HCT116 (cell line): ENCODE results near the gene PPP1R16B. TPM values are rescaled to one million over a fixed set of nuclear protein-coding genes. Genes with fewer than 3 reads are reported as not detected.

Source experiments
- ATAC-seq: fragments of 200-7000 bp; cut with Tn5 transposase; 2 replicates; pipeline ENCODE4 v1.9.1; 2020; ENCODE audit warnings: mild to moderate bottlenecking, moderate library complexity
- BruUV-seq: library from RNA; stranded (reverse); fragments of 400-500 nt; replicated peaks from 2 replicates; lab custom pipeline; 2021; lab: Mats Ljungman, UMichigan
- CTCF ChIA-PET: fragments of 300-600 bp; sonication (Branson Sonifier 250); formaldehyde crosslinking; loops from one replicate; lab custom pipeline; 2021; ENCODE audit warnings: antibody characterized with exemption; lab: Charles Lee
- POLR2A ChIA-PET: fragments of 300-600, 350-600 bp; sonication (Branson Sonifier 250); formaldehyde crosslinking; loops from one replicate; lab custom pipeline; 2021; ENCODE audit warnings: antibody characterized with exemption; lab: Charles Lee
- RAD21 ChIA-PET, 2 experiments: fragments of 300-600 bp; sonication (Branson Sonifier 250); formaldehyde crosslinking; loops; one replicate each; lab custom pipeline; 2023; ENCODE audit warnings: low total read pairs in 2 of 2; ENCODE audit not compliant: uncharacterized antibody in 2 of 2, unreplicated experiment in 2 of 2, low non-redundant PET in 1 of 2; lab: Charles Lee
- DNase-seq: peaks from one replicate; pipeline ENCODE4 v3.0.0-alpha.2; 2010; ENCODE audit warnings: low read depth, low spot score
- H2AFZ ChIP-seq: fragments of 200-600 bp; shearing (Covaris generic), sonication (generic); 2 replicates; pipeline ENCODE4 v1.6.1; 2017; ENCODE audit warnings: low read depth, mixed run types, mixed read lengths, antibody characterized with exemption, low read length; ENCODE audit not compliant: poor library complexity, severe bottlenecking
- H3K27ac ChIP-seq: 2 replicates; pipeline ENCODE4 v1.5.1; 2012; ENCODE audit warnings: low read depth, low read length
- H3K27me3 ChIP-seq: fragments of 200-600 bp; sonication (generic); 2 replicates; pipeline ENCODE4 v1.6.1; 2016; ENCODE audit warnings: mixed run types, low read length, mixed read lengths; ENCODE audit not compliant: insufficient read depth
- H3K36me3 ChIP-seq, 2 experiments: fragments of 200-500 bp in 1 of 2; fragments of 200-600 bp in 1 of 2; sonication (Bioruptor generic) in 1 of 2; sonication (generic) in 1 of 2; 2 replicates each; pipeline versions ENCODE4 v1.5.1 to v1.6.1; 2014 to 2016; ENCODE audit warnings: low read length in 2 of 2, inconsistent platforms in 1 of 2, mixed read lengths in 1 of 2, mixed run types in 1 of 2; ENCODE audit not compliant: insufficient read depth in 2 of 2, control insufficient read depth in 1 of 2
- H3K4me1 ChIP-seq, 2 experiments: fragments of 200-600 bp in 1 of 2; sonication (generic) in 1 of 2; 2 replicates each; pipeline versions ENCODE4 v1.5.1 to v1.6.1; 2012 to 2017; ENCODE audit warnings: low read length in 2 of 2, inconsistent platforms in 1 of 2, mild to moderate bottlenecking in 1 of 2, mixed read lengths in 1 of 2, mixed run types in 1 of 2, moderate library complexity in 1 of 2; ENCODE audit not compliant: insufficient read depth in 2 of 2, control insufficient read depth in 1 of 2
- H3K4me2 ChIP-seq: fragments of 200-600 bp; sonication (generic); 2 replicates; pipeline ENCODE4 v1.6.1; 2017; ENCODE audit warnings: mixed run types, low read length, mixed read lengths
- H3K4me3 ChIP-seq, 2 experiments: fragments of 200-600 bp in 1 of 2; sonication (generic) in 1 of 2; replicated peaks in 1 of 2; 2 replicates each; pipeline ENCODE4 v1.5.1; 2011 to 2016; ENCODE audit warnings: low read length in 2 of 2, control low read depth in 1 of 2, low read depth in 1 of 2, mild to moderate bottlenecking in 1 of 2, mixed read lengths in 1 of 2, mixed run types in 1 of 2
- H3K79me2 ChIP-seq: fragments of 200-600 bp; sonication (generic); 2 replicates; pipeline ENCODE4 v1.6.1; 2017; ENCODE audit warnings: mild to moderate bottlenecking, mixed run types, low read length, moderate library complexity, mixed read lengths; ENCODE audit not compliant: insufficient read depth
- H3K9ac ChIP-seq: fragments of 200-600 bp; sonication (generic); 2 replicates; pipeline ENCODE4 v1.6.1; 2016; ENCODE audit warnings: low read length, mixed read lengths
- H3K9me2 ChIP-seq: fragments of 200-600 bp; sonication (generic), shearing (Covaris generic); 2 replicates; pipeline ENCODE4 v1.6.1; 2017; ENCODE audit warnings: mixed run types, mild to moderate bottlenecking, moderate library complexity; ENCODE audit not compliant: insufficient read depth
- H3K9me3 ChIP-seq, 2 experiments: fragments of 200-500 bp in 1 of 2; fragments of 200-600 bp in 1 of 2; sonication (Bioruptor generic) in 1 of 2; sonication (generic) in 1 of 2; 2 replicates each; pipeline ENCODE4 v1.6.1; 2014 to 2017; ENCODE audit warnings: low read length in 2 of 2, mixed read lengths in 2 of 2, inconsistent platforms in 1 of 2, low read depth in 1 of 2, mild to moderate bottlenecking in 1 of 2, mixed run types in 1 of 2, moderate library complexity in 1 of 2; ENCODE audit not compliant: control insufficient read depth in 1 of 2, insufficient read depth in 1 of 2
- H4K20me1 ChIP-seq: fragments of 200-600 bp; sonication (generic), shearing (Covaris generic); 2 replicates; pipeline ENCODE4 v1.6.1; 2017; ENCODE audit warnings: mixed run types, mild to moderate bottlenecking, moderate library complexity; ENCODE audit not compliant: insufficient read depth
- ATF3 ChIP-seq: IDR thresholded peaks from 2 replicates; pipeline ENCODE4 v1.6.1; 2012
- CBX3 ChIP-seq: IDR thresholded peaks from 2 replicates; pipeline ENCODE4 v1.6.1; 2012; ENCODE audit warnings: low read depth
- CEBPB ChIP-seq: IDR thresholded peaks from 2 replicates; pipeline ENCODE4 v1.6.1; 2012; ENCODE audit warnings: low read depth
- EGR1 ChIP-seq: IDR thresholded peaks from 2 replicates; pipeline ENCODE4 v1.6.1; 2012; ENCODE audit warnings: low read depth
- ELF1 ChIP-seq: IDR thresholded peaks from 2 replicates; pipeline ENCODE4 v1.6.1; 2012; ENCODE audit warnings: low read depth, borderline replicate concordance
- EZH2 ChIP-seq: fragments of 200-600 bp; sonication (generic); IDR thresholded peaks from 2 replicates; pipeline ENCODE4 v1.6.1; 2017; ENCODE audit warnings: antibody characterized with exemption, mixed run types
- EZH2phosphoT487 ChIP-seq: fragments of 200-600 bp; IDR thresholded peaks from 2 replicates; pipeline ENCODE4 v1.6.1; 2018; ENCODE audit warnings: antibody characterized with exemption, borderline replicate concordance
- FOSL1 ChIP-seq: IDR thresholded peaks from 2 replicates; pipeline ENCODE4 v1.6.1; 2012; ENCODE audit warnings: low read depth
- JUND ChIP-seq: IDR thresholded peaks from 2 replicates; pipeline ENCODE4 v1.6.1; 2012
- POLR2A ChIP-seq: IDR thresholded peaks from 2 replicates; pipeline ENCODE4 v1.7.0; 2011; ENCODE audit warnings: borderline replicate concordance; ENCODE audit not compliant: insufficient read depth, insufficient read length; ENCODE audit errors: extremely low read depth
- REST ChIP-seq: IDR thresholded peaks from 2 replicates; pipeline ENCODE4 v1.6.1; 2012; ENCODE audit warnings: low read depth
- SP1 ChIP-seq: IDR thresholded peaks from 2 replicates; pipeline ENCODE4 v1.6.1; 2012; ENCODE audit warnings: low read depth
- SRF ChIP-seq: IDR thresholded peaks from 2 replicates; pipeline ENCODE4 v1.6.1; 2012; ENCODE audit warnings: low read depth
- ZFX ChIP-seq: fragments of 450-650 bp; IDR thresholded peaks from 2 replicates; pipeline ENCODE4 v1.6.1; 2017
- intact Hi-C: fragments of 100-400 bp; cut with micrococcal nuclease; formaldehyde crosslinking; loops from 2 replicates; pipeline ENCODE4 v1.10.0; 2022
- total RNA-seq: library from RNA; stranded (reverse); gene quantifications from one replicate; pipeline ENCODE4 v1.2.1, GENCODE V29; 2021; ENCODE audit not compliant: unreplicated experiment
- TF ChIP-seq, protein P1 (sequence below): IDR thresholded peaks from 2 replicates; pipeline ENCODE4 v1.6.1; 2011; ENCODE audit warnings: mild to moderate bottlenecking, low read length, moderate library complexity; ENCODE audit not compliant: insufficient replicate concordance; ENCODE audit errors: extremely low read depth

PPP1R16B gene
- total RNA-seq, 1 experiment from 2014 or later = 0.52 TPM

DNA sequence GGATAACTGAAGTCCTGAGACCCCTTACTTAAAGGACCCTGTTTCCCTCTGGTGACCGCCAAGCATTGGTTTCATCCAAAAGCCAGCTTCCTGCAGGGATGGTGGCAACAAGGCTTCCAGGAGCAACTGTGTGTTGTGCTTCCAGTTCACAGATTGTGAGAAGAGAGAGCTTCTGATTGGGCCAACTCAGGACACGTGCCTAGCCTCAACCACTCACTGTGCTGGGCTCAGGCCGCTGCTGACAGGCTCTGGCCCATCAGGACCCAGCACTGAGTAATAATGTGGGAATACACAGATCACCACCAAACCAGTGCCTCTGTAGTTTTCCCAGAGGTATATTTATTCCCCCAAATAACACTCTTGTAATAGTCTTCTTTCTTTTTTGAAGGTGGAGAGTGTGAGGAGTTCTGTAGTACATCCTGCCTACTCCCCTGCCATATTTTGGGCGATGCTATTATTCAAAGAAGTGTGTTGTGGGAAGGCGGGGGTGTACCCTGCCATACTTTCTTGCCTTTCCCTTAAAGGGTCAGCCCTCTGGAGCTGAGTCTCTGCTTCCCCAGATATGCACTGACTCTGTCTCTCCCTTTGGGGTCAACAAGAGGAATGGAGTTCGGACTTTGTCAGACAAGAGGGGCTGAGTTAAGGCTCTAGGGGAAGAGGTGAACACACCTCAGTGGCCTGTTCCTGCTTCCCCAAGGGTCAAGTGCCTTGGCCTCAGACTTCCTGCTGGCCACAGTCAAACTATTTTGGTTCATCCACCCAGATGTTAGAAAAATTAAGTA lies 23.2 kb downstream of the PPP1R16B start:
- Histone ChIP-seq H3K9me3 (no peaks in the 10 kb centered on the region), H3K4me1 (peaks cover 14 to 17% of the 10 kb centered on the region in 2 experiments), H2AFZ (no peak overlapping the region), H4K20me1 (no peaks in the 10 kb centered on the region), H3K4me3 (no peak overlapping the region), H3K27me3 (peaks cover 7% of the 10 kb centered on the region; the same call in 1 of the 2 replicates), H3K9me2 (no peaks in the 10 kb centered on the region), H3K9ac (no peak overlapping the region), H3K27ac (no peak overlapping the region), H3K36me3 (no peaks in the 10 kb centered on the region), H3K79me2 (no peaks in the 10 kb centered on the region), H3K4me2 (no peak overlapping the region)
- CTCF ChIA-PET = no interaction called here
- ATAC-seq (peak; percentile 39; the same call in 1 of the 2 replicates), DNase-seq (no peak)
- POLR2A ChIA-PET = no interaction called here
- BruUV-seq = no TSS peak
- intact Hi-C loops = no loop called here
- RAD21 ChIA-PET = no interaction called here
- no peak for TF ChIP-seq ZFX
- TF ChIP-seq JUND = no peak
- TF ChIP-seq, protein P1, sequence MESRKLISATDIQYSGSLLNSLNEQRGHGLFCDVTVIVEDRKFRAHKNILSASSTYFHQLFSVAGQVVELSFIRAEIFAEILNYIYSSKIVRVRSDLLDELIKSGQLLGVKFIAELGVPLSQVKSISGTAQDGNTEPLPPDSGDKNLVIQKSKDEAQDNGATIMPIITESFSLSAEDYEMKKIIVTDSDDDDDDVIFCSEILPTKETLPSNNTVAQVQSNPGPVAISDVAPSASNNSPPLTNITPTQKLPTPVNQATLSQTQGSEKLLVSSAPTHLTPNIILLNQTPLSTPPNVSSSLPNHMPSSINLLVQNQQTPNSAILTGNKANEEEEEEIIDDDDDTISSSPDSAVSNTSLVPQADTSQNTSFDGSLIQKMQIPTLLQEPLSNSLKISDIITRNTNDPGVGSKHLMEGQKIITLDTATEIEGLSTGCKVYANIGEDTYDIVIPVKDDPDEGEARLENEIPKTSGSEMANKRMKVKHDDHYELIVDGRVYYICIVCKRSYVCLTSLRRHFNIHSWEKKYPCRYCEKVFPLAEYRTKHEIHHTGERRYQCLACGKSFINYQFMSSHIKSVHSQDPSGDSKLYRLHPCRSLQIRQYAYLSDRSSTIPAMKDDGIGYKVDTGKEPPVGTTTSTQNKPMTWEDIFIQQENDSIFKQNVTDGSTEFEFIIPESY = no peak
- no peak for TF ChIP-seq CBX3
- no peak for TF ChIP-seq EZH2
- no peak for TF ChIP-seq REST
- no peak for TF ChIP-seq EGR1
- TF ChIP-seq ATF3 = no peak
- TF ChIP-seq POLR2A = no peak
- no peak for TF ChIP-seq EZH2phosphoT487
- no peak for TF ChIP-seq SP1
- no peak for TF ChIP-seq ELF1
- no peak for TF ChIP-seq SRF
- no peak for TF ChIP-seq FOSL1
- TF ChIP-seq CEBPB = no peak
